Endothelial cell (in vitro differentiated cells): Measurements from ENCODE around the gene CTNNBL1. TPM values are rescaled to one million over a fixed set of nuclear protein-coding genes. Genes with fewer than 3 reads are reported as not detected.

Experiments used
- DNase-seq: peaks from one replicate; pipeline ENCODE4 v3.0.0; 2021; ENCODE audit warnings: low spot score
- H3K27ac Mint-ChIP-seq: one replicate; pipeline ENCODE4 v1.8.0; 2021; ENCODE audit warnings: mixed read lengths, inconsistent platforms; ENCODE audit not compliant: unreplicated experiment
- H3K27me3 Mint-ChIP-seq: one replicate; pipeline ENCODE4 v1.8.0; 2021; ENCODE audit warnings: mild to moderate bottlenecking, moderate library complexity, mixed read lengths, inconsistent platforms; ENCODE audit not compliant: unreplicated experiment
- H3K36me3 Mint-ChIP-seq: one replicate; pipeline ENCODE4 v1.8.0; 2021; ENCODE audit warnings: mild to moderate bottlenecking, low read depth, mixed read lengths, inconsistent platforms; ENCODE audit not compliant: unreplicated experiment
- H3K4me1 Mint-ChIP-seq: one replicate; pipeline ENCODE4 v1.8.0; 2021; ENCODE audit warnings: mild to moderate bottlenecking, mixed read lengths, inconsistent platforms; ENCODE audit not compliant: unreplicated experiment
- H3K4me3 Mint-ChIP-seq: one replicate; pipeline ENCODE4 v1.8.0; 2021; ENCODE audit warnings: mild to moderate bottlenecking, mixed read lengths, inconsistent platforms; ENCODE audit not compliant: unreplicated experiment
- H3K9me3 Mint-ChIP-seq: one replicate; pipeline ENCODE4 v1.8.0; 2021; ENCODE audit warnings: mixed read lengths, inconsistent platforms; ENCODE audit not compliant: unreplicated experiment
- total RNA-seq: library from RNA; stranded (reverse); fragmentation: NEBNext Ultra II Directional; extraction: Animal tissue kit (Norgen Biotek cat#: 25700); gene quantifications from one replicate; pipeline ENCODE4 v1.2.1, GENCODE V29; 2021; ENCODE audit not compliant: unreplicated experiment
- TF ChIP-seq, protein P1 (sequence below): fragments of 200-600 bp; sonication (generic); IDR thresholded peaks from one replicate; pipeline ENCODE4 v1.5.0; 2021; ENCODE audit warnings: antibody characterized with exemption; ENCODE audit not compliant: unreplicated experiment

The CTNNBL1 gene
- total RNA-seq, 1 donor from 2014 or later: 84.8 TPM

DNA sequence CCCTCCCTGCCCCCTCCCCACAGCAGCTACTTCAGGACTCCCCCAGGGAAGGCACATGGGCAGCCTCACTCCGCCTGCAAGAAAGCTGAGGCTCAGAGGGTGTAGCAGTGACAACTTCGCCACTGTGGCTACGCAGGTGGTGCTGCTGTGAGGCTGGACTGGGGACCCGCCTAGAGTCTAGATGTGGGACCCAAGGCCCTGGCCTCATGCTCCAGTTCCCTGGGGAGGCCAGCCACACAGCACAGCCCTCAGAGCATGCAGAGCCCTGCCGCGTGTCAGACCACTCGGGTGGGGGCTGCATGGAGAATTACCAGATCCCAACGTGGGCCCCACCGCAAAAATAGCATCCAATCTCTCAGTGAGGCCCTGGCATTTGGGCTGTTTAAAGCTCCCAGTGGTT lies 178.3 kb downstream of the CTNNBL1 start:
- peaks cover 37% of the 10 kb centered on the region for H3K36me3 Mint-ChIP-seq
- no peaks in the 10 kb centered on the region for H3K4me1 Mint-ChIP-seq
- DNase-seq: no peak
- TF ChIP-seq, protein P1, sequence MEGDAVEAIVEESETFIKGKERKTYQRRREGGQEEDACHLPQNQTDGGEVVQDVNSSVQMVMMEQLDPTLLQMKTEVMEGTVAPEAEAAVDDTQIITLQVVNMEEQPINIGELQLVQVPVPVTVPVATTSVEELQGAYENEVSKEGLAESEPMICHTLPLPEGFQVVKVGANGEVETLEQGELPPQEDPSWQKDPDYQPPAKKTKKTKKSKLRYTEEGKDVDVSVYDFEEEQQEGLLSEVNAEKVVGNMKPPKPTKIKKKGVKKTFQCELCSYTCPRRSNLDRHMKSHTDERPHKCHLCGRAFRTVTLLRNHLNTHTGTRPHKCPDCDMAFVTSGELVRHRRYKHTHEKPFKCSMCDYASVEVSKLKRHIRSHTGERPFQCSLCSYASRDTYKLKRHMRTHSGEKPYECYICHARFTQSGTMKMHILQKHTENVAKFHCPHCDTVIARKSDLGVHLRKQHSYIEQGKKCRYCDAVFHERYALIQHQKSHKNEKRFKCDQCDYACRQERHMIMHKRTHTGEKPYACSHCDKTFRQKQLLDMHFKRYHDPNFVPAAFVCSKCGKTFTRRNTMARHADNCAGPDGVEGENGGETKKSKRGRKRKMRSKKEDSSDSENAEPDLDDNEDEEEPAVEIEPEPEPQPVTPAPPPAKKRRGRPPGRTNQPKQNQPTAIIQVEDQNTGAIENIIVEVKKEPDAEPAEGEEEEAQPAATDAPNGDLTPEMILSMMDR: no peak
- no peak overlapping the region for H3K4me3 Mint-ChIP-seq
- peaks cover 5% of the 10 kb centered on the region for H3K27me3 Mint-ChIP-seq
- no peaks in the 10 kb centered on the region for H3K9me3 Mint-ChIP-seq
- no peak overlapping the region for H3K27ac Mint-ChIP-seq

- Mint-ChIP-seq H3K9me3 (no peaks in the 10 kb centered on the region), H3K27ac (no peak overlapping the region), H3K4me1 (no peaks in the 10 kb centered on the region), H3K4me3 (peak overlapping the region; percentile 39), H3K27me3 (peaks cover 5% of the 10 kb centered on the region), H3K36me3 (peaks cover 36% of the 10 kb centered on the region)
- TF ChIP-seq, protein P1: no peak
- no peak for DNase-seq
Measured at GRCh38 chr20:37873884-37874283, 180.1 kb downstream of the CTNNBL1 start.

DNA sequence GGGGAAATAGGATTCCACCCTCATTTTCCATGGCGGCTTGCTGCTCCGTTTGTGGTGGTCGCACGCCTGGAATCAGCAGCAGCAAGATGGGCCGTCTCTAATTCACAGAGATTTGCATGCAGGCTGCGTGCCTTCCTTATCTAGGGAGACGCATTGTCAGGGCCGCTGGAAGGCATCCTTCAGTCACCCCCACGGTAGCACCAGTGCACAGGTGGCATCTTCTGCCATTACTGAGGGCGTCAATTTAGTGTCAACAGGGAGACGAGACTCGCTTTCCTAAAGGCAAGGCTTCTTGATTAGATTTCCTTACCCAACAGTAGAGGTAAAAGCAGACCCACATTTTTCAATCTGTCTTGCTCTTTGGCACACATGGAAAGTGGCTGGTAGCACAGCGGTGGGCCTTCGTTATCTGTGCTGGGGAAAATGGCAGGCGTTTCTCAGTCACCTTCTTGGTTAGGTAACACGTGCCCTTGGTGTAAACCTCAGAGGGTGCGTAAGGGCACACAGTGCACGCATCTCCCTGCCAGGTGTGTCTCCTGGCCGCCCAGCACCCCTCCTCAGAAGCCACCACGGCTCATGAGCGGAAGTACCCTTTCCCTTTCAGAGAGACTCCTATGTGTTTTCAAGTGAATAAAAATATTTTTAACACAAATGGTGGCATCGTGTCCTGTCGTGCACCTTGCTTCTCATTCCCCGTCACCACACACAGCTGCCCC lies 181.8 kb downstream of the CTNNBL1 start:
- no peak overlapping the region for H3K27ac Mint-ChIP-seq
- H3K4me1 Mint-ChIP-seq: no peaks in the 10 kb centered on the region
- TF ChIP-seq, protein P1: no peak
- H3K27me3 Mint-ChIP-seq: peaks cover 5% of the 10 kb centered on the region
- peaks cover 23% of the 10 kb centered on the region for H3K36me3 Mint-ChIP-seq
- no peak overlapping the region for H3K4me3 Mint-ChIP-seq
- H3K9me3 Mint-ChIP-seq: no peaks in the 10 kb centered on the region
- DNase-seq: no peak

- Mint-ChIP-seq H3K9me3 (no peaks in the 10 kb centered on the region), H3K36me3 (peaks cover 14% of the 10 kb centered on the region), H3K27ac (no peak overlapping the region), H3K4me3 (no peak overlapping the region), H3K4me1 (no peaks in the 10 kb centered on the region), H3K27me3 (peaks cover 2% of the 10 kb centered on the region)
- TF ChIP-seq, protein P1: no peak
- no peak for DNase-seq
Measured at GRCh38 chr20:37876863-37877262, 183.0 kb downstream of the CTNNBL1 start.
